ENCODE results near the gene MRPS22.

The MRPS22 gene

GRCh38 chr3:139322346-139322745, 21.5 kb upstream of the MRPS22 start:
- Histone ChIP-seq H3K4me1 (ENCODE audit: control insufficient read depth, insufficient read depth, low read length) (0 out of 2 replicates have a peak, but pooled peaks cover 2% of the 10 kb centered on the region), H3K9me3 (ENCODE audit: control insufficient read depth, insufficient read depth, low read length) (no peaks in the 10 kb centered on the region), H3K27ac (ENCODE audit: low read length) (no peak overlapping the region), H3K4me3 (ENCODE audit: low read length) (no peak overlapping the region), H3K36me3 (ENCODE audit: control insufficient read depth, insufficient read depth, low read length) (no peaks in the 10 kb centered on the region), H3K27me3 (ENCODE audit: control insufficient read depth, insufficient read depth, low read length) (no peaks in the 10 kb centered on the region)
- DNase-seq (ENCODE audit: low read depth, low spot score): no peak
- no CpG with 5 or more reads among the region's 5 CpGs for WGBS (ENCODE audit: insufficient coverage, insufficient read length)

GRCh38 chr3:139323146-139323545, 20.7 kb upstream of the MRPS22 start:
- DNase-seq (ENCODE audit: low read depth, low spot score): no peak
- no peaks in the 10 kb centered on the region for H3K9me3 ChIP-seq (ENCODE audit: control insufficient read depth, insufficient read depth, low read length)
- H3K27ac ChIP-seq (ENCODE audit: low read length): no peak overlapping the region
- no CpG with 5 or more reads among the region's 7 CpGs for WGBS (ENCODE audit: insufficient coverage, insufficient read length)
- H3K27me3 ChIP-seq (ENCODE audit: control insufficient read depth, insufficient read depth, low read length): no peaks in the 10 kb centered on the region
- no peak overlapping the region for H3K4me3 ChIP-seq (ENCODE audit: low read length)
- H3K4me1 ChIP-seq (ENCODE audit: control insufficient read depth, insufficient read depth, low read length): 0 out of 2 replicates have a peak, but pooled peaks cover 2% of the 10 kb centered on the region
- no peaks in the 10 kb centered on the region for H3K36me3 ChIP-seq (ENCODE audit: control insufficient read depth, insufficient read depth, low read length)

- H3K36me3 ChIP-seq (ENCODE audit: control insufficient read depth, insufficient read depth, low read length): no peaks in the 10 kb centered on the region
- H3K4me1 ChIP-seq (ENCODE audit: control insufficient read depth, insufficient read depth, low read length): 0 out of 2 replicates have a peak, but pooled peaks cover 2% of the 10 kb centered on the region
- no peaks in the 10 kb centered on the region for H3K27me3 ChIP-seq (ENCODE audit: control insufficient read depth, insufficient read depth, low read length)
- H3K27ac ChIP-seq (ENCODE audit: low read length): no peak overlapping the region
- no peak overlapping the region for H3K4me3 ChIP-seq (ENCODE audit: low read length)
- no peaks in the 10 kb centered on the region for H3K9me3 ChIP-seq (ENCODE audit: control insufficient read depth, insufficient read depth, low read length)
- no peak for DNase-seq (ENCODE audit: low read depth, low spot score)
- WGBS (ENCODE audit: insufficient coverage, insufficient read length): no CpG with 5 or more reads among the region's 5 CpGs
Observed at GRCh38 chr3:139324456-139324855, 19.4 kb upstream of the MRPS22 start.

- WGBS (ENCODE audit: insufficient coverage, insufficient read length): no CpG with 5 or more reads among the region's 3 CpGs
- Histone ChIP-seq H3K27me3 (ENCODE audit: control insufficient read depth, insufficient read depth, low read length) (no peaks in the 10 kb centered on the region; the same call in 1 of the 2 replicates), H3K27ac (ENCODE audit: low read length) (no peak overlapping the region), H3K36me3 (ENCODE audit: control insufficient read depth, insufficient read depth, low read length) (no peaks in the 10 kb centered on the region), H3K9me3 (ENCODE audit: control insufficient read depth, insufficient read depth, low read length) (no peaks in the 10 kb centered on the region), H3K4me1 (ENCODE audit: control insufficient read depth, insufficient read depth, low read length) (no peaks in the 10 kb centered on the region), H3K4me3 (ENCODE audit: low read length) (no peak overlapping the region)
- DNase-seq (ENCODE audit: low read depth, low spot score): no peak
Observed at GRCh38 chr3:139325551-139325950, 18.3 kb upstream of the MRPS22 start.

GRCh38 chr3:139326131-139326530, 17.7 kb upstream of the MRPS22 start:
- Histone ChIP-seq H3K27ac (ENCODE audit: low read length) (no peak overlapping the region), H3K27me3 (ENCODE audit: control insufficient read depth, insufficient read depth, low read length) (no peaks in the 10 kb centered on the region; the same call in 1 of the 2 replicates), H3K4me1 (ENCODE audit: control insufficient read depth, insufficient read depth, low read length) (no peaks in the 10 kb centered on the region), H3K9me3 (ENCODE audit: control insufficient read depth, insufficient read depth, low read length) (no peaks in the 10 kb centered on the region), H3K4me3 (ENCODE audit: low read length) (no peak overlapping the region), H3K36me3 (ENCODE audit: control insufficient read depth, insufficient read depth, low read length) (no peaks in the 10 kb centered on the region)
- no CpG with 5 or more reads among the region's 5 CpGs for WGBS (ENCODE audit: insufficient coverage, insufficient read length)
- no peak for DNase-seq (ENCODE audit: low read depth, low spot score)

GRCh38 chr3:139326707-139327106, 17.1 kb upstream of the MRPS22 start:
- no peak for DNase-seq (ENCODE audit: low read depth, low spot score)
- H3K4me1 ChIP-seq (ENCODE audit: control insufficient read depth, insufficient read depth, low read length): no peaks in the 10 kb centered on the region
- no peak overlapping the region for H3K4me3 ChIP-seq (ENCODE audit: low read length)
- WGBS (ENCODE audit: insufficient coverage, insufficient read length): no CpG with 5 or more reads among the region's 4 CpGs
- no peaks in the 10 kb centered on the region; the same call in 1 of the 2 replicates for H3K27me3 ChIP-seq (ENCODE audit: control insufficient read depth, insufficient read depth, low read length)
- no peak overlapping the region for H3K27ac ChIP-seq (ENCODE audit: low read length)
- no peaks in the 10 kb centered on the region for H3K9me3 ChIP-seq (ENCODE audit: control insufficient read depth, insufficient read depth, low read length)
- H3K36me3 ChIP-seq (ENCODE audit: control insufficient read depth, insufficient read depth, low read length): no peaks in the 10 kb centered on the region

- Histone ChIP-seq H3K27me3 (ENCODE audit: control insufficient read depth, insufficient read depth, low read length) (no peaks in the 10 kb centered on the region; the same call in 1 of the 2 replicates), H3K4me3 (ENCODE audit: low read length) (no peak overlapping the region), H3K4me1 (ENCODE audit: control insufficient read depth, insufficient read depth, low read length) (no peaks in the 10 kb centered on the region), H3K9me3 (ENCODE audit: control insufficient read depth, insufficient read depth, low read length) (no peaks in the 10 kb centered on the region), H3K36me3 (ENCODE audit: control insufficient read depth, insufficient read depth, low read length) (no peaks in the 10 kb centered on the region), H3K27ac (ENCODE audit: low read length) (no peak overlapping the region)
- DNase-seq (ENCODE audit: low read depth, low spot score): no peak
- WGBS (ENCODE audit: insufficient coverage, insufficient read length): no CpG with 5 or more reads among the region's 5 CpGs
Observed at GRCh38 chr3:139327231-139327630, 16.6 kb upstream of the MRPS22 start.

- Histone ChIP-seq H3K4me1 (ENCODE audit: control insufficient read depth, insufficient read depth, low read length) (no peaks in the 10 kb centered on the region), H3K36me3 (ENCODE audit: control insufficient read depth, insufficient read depth, low read length) (no peaks in the 10 kb centered on the region), H3K4me3 (ENCODE audit: low read length) (no peak overlapping the region), H3K9me3 (ENCODE audit: control insufficient read depth, insufficient read depth, low read length) (no peaks in the 10 kb centered on the region), H3K27me3 (ENCODE audit: control insufficient read depth, insufficient read depth, low read length) (no peaks in the 10 kb centered on the region; the same call in 1 of the 2 replicates), H3K27ac (ENCODE audit: low read length) (no peak overlapping the region)
- no CpG with 5 or more reads among the region's 8 CpGs for WGBS (ENCODE audit: insufficient coverage, insufficient read length)
- DNase-seq (ENCODE audit: low read depth, low spot score): no peak
Observed at GRCh38 chr3:139327861-139328260, 16.0 kb upstream of the MRPS22 start.

- Histone ChIP-seq H3K4me3 (ENCODE audit: low read length) (no peak overlapping the region), H3K27me3 (ENCODE audit: control insufficient read depth, insufficient read depth, low read length) (no peaks in the 10 kb centered on the region; the same call in 1 of the 2 replicates), H3K4me1 (ENCODE audit: control insufficient read depth, insufficient read depth, low read length) (no peaks in the 10 kb centered on the region), H3K36me3 (ENCODE audit: control insufficient read depth, insufficient read depth, low read length) (no peaks in the 10 kb centered on the region), H3K9me3 (ENCODE audit: control insufficient read depth, insufficient read depth, low read length) (no peaks in the 10 kb centered on the region), H3K27ac (ENCODE audit: low read length) (no peak overlapping the region)
- DNase-seq (ENCODE audit: low read depth, low spot score): no peak
- no CpG with 5 or more reads among the region's 4 CpGs for WGBS (ENCODE audit: insufficient coverage, insufficient read length)
Observed at GRCh38 chr3:139328356-139328755, 15.5 kb upstream of the MRPS22 start.

GRCh38 chr3:139329364-139329850, 14.4 kb upstream of the MRPS22 start:
- no peak overlapping the region for H3K27ac ChIP-seq (ENCODE audit: low read length)
- H3K27me3 ChIP-seq (ENCODE audit: control insufficient read depth, insufficient read depth, low read length): no peaks in the 10 kb centered on the region; the same call in 1 of the 2 replicates
- no peaks in the 10 kb centered on the region for H3K36me3 ChIP-seq (ENCODE audit: control insufficient read depth, insufficient read depth, low read length)
- DNase-seq (ENCODE audit: low read depth, low spot score): no peak
- no peak overlapping the region for H3K4me3 ChIP-seq (ENCODE audit: low read length)
- no peaks in the 10 kb centered on the region for H3K4me1 ChIP-seq (ENCODE audit: control insufficient read depth, insufficient read depth, low read length)
- no peaks in the 10 kb centered on the region for H3K9me3 ChIP-seq (ENCODE audit: control insufficient read depth, insufficient read depth, low read length)
- no CpG with 5 or more reads among the region's 25 CpGs for WGBS (ENCODE audit: insufficient coverage, insufficient read length)

GRCh38 chr3:139332092-139332491, 11.7 kb upstream of the MRPS22 start:
- no peak overlapping the region for H3K4me3 ChIP-seq (ENCODE audit: low read length)
- H3K9me3 ChIP-seq (ENCODE audit: control insufficient read depth, insufficient read depth, low read length): no peaks in the 10 kb centered on the region
- no peaks in the 10 kb centered on the region for H3K36me3 ChIP-seq (ENCODE audit: control insufficient read depth, insufficient read depth, low read length)
- no peaks in the 10 kb centered on the region for H3K4me1 ChIP-seq (ENCODE audit: control insufficient read depth, insufficient read depth, low read length)
- WGBS (ENCODE audit: insufficient coverage, insufficient read length): no CpG with 5 or more reads among the region's 2 CpGs
- no peak for DNase-seq (ENCODE audit: low read depth, low spot score)
- H3K27ac ChIP-seq (ENCODE audit: low read length): no peak overlapping the region
- no peaks in the 10 kb centered on the region; the same call in 1 of the 2 replicates for H3K27me3 ChIP-seq (ENCODE audit: control insufficient read depth, insufficient read depth, low read length)
